CD4-positive, alpha-beta T cell treated with Interleukin-1 beta for 1 hour (primary cell): ENCODE measurements around the gene GSTT4.
"Not testable (repeated sequence)": the region's sequence is repeated elsewhere in the genome, so short reads cannot be mapped to it uniquely, and the experiment has no call there.

Source experiments
- DNase-seq, 2 donors: peaks; one replicate each; pipeline ENCODE4 v3.0.0-alpha.2; 2020 to 2022

GSTT4 gene

GRCh38 chr22:24024354-24024753 is 19.1 kb upstream of the GSTT4 start:
- DNase-seq, result no peak

- no peak for DNase-seq
Observed at GRCh38 chr22:24023204-24023789, 18.0 kb upstream of the GSTT4 start.

- no peak for DNase-seq
Observed at GRCh38 chr22:24021304-24021703, 16.1 kb upstream of the GSTT4 start.

- DNase-seq, result no peak
Observed at GRCh38 chr22:24016156-24016555, 10.9 kb upstream of the GSTT4 start.

- DNase-seq, result no peak
Observed at GRCh38 chr22:24011735-24012068, 6.4 kb upstream of the GSTT4 start.

GRCh38 chr22:24010018-24010391 is 4.8 kb upstream of the GSTT4 start:
- no peak for DNase-seq

- DNase-seq, result no peak
Observed at GRCh38 chr22:24009227-24010017, 4.2 kb upstream of the GSTT4 start.

GRCh38 chr22:24008381-24009226 is 3.4 kb upstream of the GSTT4 start:
- no peak for DNase-seq

- DNase-seq, result no peak
Observed at GRCh38 chr22:24008022-24008283, 2.7 kb upstream of the GSTT4 start.

- DNase-seq, result no peak
Observed at GRCh38 chr22:24007253-24008021, 2.2 kb upstream of the GSTT4 start.

- no peak for DNase-seq
Observed at GRCh38 chr22:24006914-24007214, 1.6 kb upstream of the GSTT4 start.

- no peak for DNase-seq
Observed at GRCh38 chr22:24006207-24006913, 1.1 kb upstream of the GSTT4 start.

- no peak for DNase-seq
Observed at GRCh38 chr22:24003887-24004286, 1.4 kb downstream of the GSTT4 start.

GRCh38 chr22:24002851-24003250 is 2.4 kb downstream of the GSTT4 start:
- no peak for DNase-seq

GRCh38 chr22:24002272-24002671 is 3.0 kb downstream of the GSTT4 start:
- no peak for DNase-seq

GRCh38 chr22:24001314-24001713 is 3.9 kb downstream of the GSTT4 start:
- no peak for DNase-seq

- DNase-seq, result not testable (repeated sequence)
Observed at GRCh38 chr22:23999779-24000178, 5.5 kb downstream of the GSTT4 start.

GRCh38 chr22:23997092-23997491 is 8.2 kb downstream of the GSTT4 start:
- no peak for DNase-seq

GRCh38 chr22:23993581-23994177 is 11.6 kb downstream of the GSTT4 start:
- not testable (repeated sequence) for DNase-seq

GRCh38 chr22:23993080-23993479 is 12.2 kb downstream of the GSTT4 start:
- not testable (repeated sequence) for DNase-seq

GRCh38 chr22:23989583-23990244 is 15.5 kb downstream of the GSTT4 start:
- DNase-seq, result not testable (repeated sequence)
